CD4-positive, alpha-beta T cell treated with Interleukin-6 for 4 hours (primary cell): Measurements from ENCODE around the gene STX11.

Experiments
- DNase-seq: peaks from one replicate; pipeline ENCODE4 v3.0.0-alpha.2; 2020; ENCODE audit warnings: mixed read lengths

Gene STX11

DNA sequence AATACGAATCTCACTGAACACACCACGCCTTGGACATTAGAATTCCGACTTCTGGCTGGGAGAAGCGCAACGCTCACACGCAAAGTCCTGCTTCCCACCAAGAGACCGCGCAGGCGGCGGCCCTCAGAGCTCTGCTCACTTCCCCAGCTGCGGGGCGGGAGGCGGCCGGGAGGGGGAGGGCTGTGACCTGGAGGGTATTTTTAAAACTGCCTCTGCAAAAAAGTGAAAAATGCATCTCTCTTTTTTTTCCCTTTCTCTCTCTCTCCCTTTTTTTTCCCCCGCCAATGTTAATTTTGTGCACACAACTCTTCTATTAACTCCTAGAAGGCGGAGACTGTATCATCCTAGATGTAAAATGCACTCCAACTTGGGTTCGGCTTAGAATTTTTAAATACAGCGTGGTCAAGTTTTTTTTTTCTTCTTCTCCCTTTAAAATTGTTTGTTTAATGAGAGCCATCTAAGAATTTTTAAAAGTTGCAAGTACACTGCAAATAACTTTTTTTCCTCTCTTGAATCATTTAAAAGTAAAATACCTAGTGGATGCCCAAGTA is 66.4 kb downstream of the STX11 start:
- no peak for DNase-seq

DNA sequence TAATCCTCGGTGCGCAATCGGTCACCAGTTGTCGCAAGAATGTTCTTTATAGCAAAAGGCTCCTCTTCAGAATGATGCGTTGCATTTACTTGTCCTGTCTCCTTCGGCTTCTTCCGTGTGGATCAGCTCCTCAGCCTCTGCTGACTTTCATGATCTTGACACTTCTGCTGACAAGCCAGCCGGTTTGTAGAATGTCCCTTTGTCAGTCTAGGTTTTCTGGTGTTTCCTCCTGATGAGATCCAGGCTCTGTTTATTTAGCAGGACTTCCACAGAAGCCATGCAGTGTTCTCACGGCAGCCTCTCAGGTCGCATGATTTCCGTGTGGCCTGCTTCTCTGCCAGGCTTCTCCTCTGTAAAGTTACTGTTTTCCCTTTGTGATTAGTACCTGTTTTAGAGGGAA is 66.9 kb downstream of the STX11 start:
- DNase-seq = no peak

DNA sequence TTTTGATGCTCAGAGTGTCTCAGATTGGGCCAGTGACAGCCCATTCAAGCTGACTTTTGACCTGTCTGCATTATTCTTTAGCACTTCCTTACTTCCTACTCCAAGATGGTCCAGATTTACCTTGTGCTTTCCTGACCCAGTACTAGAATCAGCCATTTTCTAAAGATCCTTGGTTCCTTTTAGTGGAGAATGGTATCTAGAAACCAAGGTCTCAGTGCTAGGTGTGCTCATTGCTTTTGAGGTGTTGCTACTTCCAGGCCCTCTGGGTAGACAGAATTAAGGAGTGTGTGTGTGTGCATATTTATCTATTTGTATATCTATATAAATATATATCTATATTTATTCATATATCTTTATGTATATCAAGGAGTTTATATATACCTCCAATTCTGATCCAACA is 67.5 kb downstream of the STX11 start:
- DNase-seq = no peak

DNA sequence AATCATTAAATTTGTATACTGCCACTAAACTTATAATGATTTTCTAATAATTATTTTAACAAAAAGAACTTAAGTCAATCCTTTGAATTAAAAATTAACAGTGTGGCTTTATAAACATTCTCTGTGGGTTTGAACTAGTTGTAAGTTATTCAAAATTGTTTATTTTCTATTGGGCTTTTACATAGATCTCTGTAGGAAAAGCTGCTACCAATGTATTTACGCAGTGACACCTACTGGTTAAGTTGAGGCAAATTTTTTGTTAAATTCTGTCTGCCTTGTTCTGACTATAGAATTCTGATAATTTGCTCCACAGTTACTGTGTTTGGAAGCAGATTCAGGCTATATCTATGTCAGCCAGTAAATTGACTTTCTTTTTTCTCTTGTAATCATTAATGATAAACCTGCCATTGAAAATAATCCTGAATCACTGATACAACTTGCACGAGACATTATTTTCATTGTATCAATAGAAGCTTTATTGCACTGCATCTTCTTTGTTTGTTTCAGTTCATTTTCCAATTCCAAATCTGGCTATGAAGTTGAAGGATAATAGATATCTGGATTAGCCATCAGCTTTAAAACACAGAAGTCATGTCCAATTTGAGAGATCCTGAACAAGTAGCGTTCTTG is 68.9 kb downstream of the STX11 start:
- no peak for DNase-seq

DNA sequence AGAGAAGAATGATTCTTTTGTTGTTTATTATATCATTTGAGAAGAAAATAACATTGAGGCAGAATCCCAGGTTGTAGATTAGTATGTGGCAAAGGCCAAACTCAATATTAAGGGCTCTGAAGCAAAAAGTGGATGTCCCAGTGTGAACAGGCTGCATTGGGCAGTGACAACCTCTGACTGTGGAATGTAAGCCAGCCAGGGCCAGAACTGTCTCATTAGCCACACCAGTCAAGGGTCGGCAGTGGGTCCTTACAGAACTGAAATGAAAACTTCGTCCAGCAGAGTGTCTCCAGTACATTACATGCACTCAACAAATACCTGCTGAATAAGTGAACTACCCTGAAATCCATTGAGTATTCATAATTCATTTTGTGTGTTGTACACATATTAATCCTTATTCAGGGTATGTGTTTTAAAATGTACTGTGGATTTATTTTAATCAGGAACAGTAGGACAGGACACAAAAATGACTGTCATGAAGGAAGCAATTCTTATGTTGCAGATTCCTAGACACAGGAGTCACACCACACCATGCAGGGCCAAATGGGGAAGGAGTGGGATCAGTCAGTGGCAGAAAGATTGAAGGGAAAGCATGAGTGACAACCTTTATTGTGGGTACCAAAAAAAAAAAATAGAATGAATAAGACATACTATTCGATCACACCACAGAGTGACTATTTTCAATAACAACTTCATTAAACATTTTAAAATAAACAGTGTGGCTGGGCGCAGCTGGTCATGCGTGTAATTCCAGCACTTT is 69.9 kb downstream of the STX11 start:
- no peak for DNase-seq

DNA sequence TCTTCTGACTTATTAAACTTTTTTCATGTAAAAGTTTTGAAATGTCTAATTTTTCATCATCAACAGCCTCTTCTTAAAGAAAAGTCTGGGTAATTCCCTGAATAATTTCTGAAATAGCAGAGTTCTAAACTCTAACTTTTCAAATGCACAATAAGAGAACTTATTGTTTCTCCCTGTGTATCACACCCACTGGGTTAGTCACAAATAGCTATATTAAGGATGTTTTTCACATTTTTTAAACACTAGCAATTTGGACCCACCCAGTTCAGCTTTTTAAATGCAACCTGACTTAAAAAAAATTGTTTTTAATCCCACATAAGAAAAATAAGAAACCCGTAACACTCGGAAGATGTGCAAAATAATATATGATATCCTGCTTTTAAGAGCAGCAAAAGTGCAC is 73.4 kb downstream of the STX11 start:
- no peak for DNase-seq

DNA sequence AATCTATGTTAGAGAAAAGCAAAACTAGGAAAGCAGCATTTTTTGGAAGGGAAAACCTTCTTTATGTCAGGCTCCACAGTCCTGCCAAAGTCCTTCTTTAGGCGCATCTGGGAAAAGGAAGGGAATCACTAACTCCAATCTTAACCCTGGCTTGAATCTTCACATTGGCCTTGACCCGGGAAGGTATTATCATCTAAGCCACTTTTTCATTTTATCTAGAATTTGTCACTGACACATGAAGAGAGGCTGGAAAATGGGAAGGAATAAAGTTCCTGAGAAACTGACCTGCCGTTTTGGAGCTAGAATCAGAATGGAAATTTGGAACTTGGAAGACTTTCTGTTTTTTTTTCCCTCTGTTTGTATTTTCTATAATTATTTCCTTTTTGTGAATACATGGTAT is 81.4 kb downstream of the STX11 start:
- no peak for DNase-seq

DNA sequence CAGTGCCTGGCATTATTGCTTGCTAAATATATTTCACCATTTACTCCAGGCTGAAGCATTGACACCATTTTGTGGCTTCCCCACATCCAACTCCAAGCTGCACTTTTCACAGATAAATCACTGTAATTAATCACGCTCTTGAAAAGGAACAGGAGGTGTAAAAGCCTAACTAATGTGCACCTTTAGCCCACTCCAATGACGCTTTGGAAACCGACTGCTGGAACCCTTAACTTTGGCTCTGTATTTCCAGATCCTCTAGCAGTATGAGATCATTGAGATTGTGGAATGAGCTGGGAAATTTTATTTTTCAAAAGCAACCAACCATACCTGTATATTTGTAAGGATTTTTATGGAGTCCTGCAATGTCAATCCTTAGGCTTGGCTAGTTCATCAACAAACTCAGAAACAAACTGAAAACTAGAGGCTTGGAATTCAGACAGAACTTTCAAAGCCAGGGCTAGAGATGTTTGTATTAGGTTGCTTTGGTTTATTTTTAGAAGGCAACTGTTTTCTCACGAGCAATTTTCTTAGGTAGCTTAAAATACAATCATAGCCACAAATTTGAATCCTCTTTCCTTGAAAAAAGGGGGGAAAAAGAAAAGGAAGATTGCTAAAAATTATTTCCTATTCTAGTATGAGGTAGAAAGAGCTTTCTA is 82.0 kb downstream of the STX11 start:
- DNase-seq = no peak

DNA sequence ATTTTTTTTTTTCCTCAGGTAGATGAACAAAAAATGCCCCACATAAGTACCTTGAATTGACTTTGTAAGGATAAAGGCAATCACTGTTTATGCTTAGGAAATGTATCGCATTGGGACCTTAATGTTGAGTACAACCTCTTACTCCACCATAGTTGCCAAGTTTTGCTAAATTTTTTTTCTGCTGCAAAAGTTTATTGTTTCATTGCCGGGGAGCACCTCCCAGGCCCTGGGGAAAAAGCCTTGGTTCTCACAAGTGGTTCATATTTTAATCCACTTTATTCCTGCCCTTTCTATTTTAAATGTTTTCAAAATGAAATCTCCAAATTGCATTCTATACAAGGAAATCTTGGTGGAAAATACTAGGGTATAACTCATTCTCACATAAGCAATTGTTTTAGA is 82.5 kb downstream of the STX11 start:
- no peak for DNase-seq

DNA sequence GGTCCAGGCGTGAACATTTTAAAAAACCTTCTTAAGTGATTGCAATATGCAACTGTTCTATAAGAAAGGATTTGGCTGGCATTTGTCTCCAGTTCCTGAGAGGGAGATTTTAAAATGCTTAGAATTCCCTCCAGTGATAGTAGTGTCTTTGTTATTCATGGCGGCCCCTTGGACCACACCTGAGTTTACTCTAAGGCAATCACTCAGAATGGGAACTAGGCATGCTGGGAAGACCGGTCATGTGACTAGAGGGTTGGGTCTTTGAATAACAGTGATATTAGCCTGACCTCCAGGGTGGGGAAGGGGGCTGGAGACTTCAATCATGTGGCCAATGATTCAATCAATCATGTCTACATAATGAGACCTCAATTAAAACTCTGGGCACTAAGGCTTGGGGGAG is 84.1 kb downstream of the STX11 start:
- DNase-seq = no peak

DNA sequence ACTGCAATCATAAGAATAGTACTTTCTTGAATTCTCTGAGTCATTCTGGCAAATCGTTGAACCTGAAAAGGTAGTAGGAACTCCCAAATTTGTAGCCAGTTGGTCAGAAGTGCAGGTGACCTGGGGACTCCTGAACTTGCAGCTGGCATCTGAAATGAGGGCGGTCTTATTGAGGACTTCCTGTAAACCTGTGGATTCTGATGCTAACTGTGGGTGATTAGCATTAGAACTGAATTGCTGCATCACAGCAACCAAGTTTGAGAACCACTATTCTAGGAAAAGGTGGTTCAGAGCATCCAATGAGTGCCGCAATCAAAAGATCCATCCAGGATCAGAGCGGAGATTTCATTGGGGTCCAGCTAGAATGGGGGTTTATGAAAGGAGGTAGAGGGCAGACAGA is 84.6 kb downstream of the STX11 start:
- no peak for DNase-seq
